CD4-positive, CD25-positive, alpha-beta regulatory T cell (primary cell): ENCODE measurements around the gene MLN. TPM values are rescaled to one million over a fixed set of nuclear protein-coding genes. Genes with fewer than 3 reads are reported as not detected.

Source experiments
- polyA plus RNA-seq, 4 donors: library from polyadenylated mRNA; unstranded; fragments of 300-500 nt; fragmentation: Illumina TruSeq; gene quantifications; one replicate each; pipeline ENCODE4 v1.2.3, GENCODE V29; 2021
- total RNA-seq: library from RNA; stranded (reverse); gene quantifications from one replicate; pipeline ENCODE4 v1.2.3, GENCODE V29; 2022

The MLN gene
- total and polyA plus RNA-seq, 5 donors from 2014 or later, result not detected

Other genes starting within 250 kb of the MLN start
- 41.7 TPM for gene BAK1, start 223.7 kb downstream of the MLN start, total RNA-seq
- 10 to 100 TPM; 38.1 to 66.3 (median 54.4) TPM for gene BAK1, start 223.7 kb downstream of the MLN start, polyA plus RNA-seq
- 54.5 TPM for gene ITPR3, start 182.7 kb downstream of the MLN start, total RNA-seq
- 1 to 10 TPM; 1.3 to 2.2 (median 1.9) TPM for gene ITPR3, start 182.7 kb downstream of the MLN start, polyA plus RNA-seq
- 14.9 TPM for gene UQCC2, start 92.3 kb downstream of the MLN start, total RNA-seq
- 10 to 100 TPM; 37.1 to 72.6 (median 51.2) TPM for gene UQCC2, start 92.3 kb downstream of the MLN start, polyA plus RNA-seq
- not detected for gene IP6K3, start 57.1 kb downstream of the MLN start, total RNA-seq
- not detected for gene IP6K3, start 57.1 kb downstream of the MLN start, polyA plus RNA-seq
- gene LEMD2, start 14.9 kb downstream of the MLN start, total RNA-seq, result 102 TPM
- 10 to 100 TPM; 25.7 to 36.4 (median 31.7) TPM for gene LEMD2, start 14.9 kb downstream of the MLN start, polyA plus RNA-seq